HS-27A (cell line): ENCODE measurements around the gene C12orf42.
"Not testable (repeated sequence)": the region's sequence is repeated elsewhere in the genome, so short reads cannot be mapped to it uniquely, and the experiment has no call there.

Source experiments
- DNase-seq: peaks from one replicate; pipeline ENCODE4 v3.0.0-alpha.2; 2012; ENCODE audit warnings: low read depth, missing footprints

C12orf42 gene

GRCh38 chr12:103494734-103495468 is 867 bp downstream of the C12orf42 start:
- DNase-seq = no peak

- DNase-seq = no peak
Measured at GRCh38 chr12:103494051-103494733, 1.6 kb downstream of the C12orf42 start.

- DNase-seq = no peak
Measured at GRCh38 chr12:103493199-103493598, 2.6 kb downstream of the C12orf42 start.

- no peak for DNase-seq
Measured at GRCh38 chr12:103482365-103482764, 13.4 kb downstream of the C12orf42 start.

GRCh38 chr12:103475073-103475472 is 20.7 kb downstream of the C12orf42 start:
- DNase-seq = no peak

- DNase-seq = no peak
Measured at GRCh38 chr12:103470664-103471063, 25.1 kb downstream of the C12orf42 start.

GRCh38 chr12:103469719-103470118 is 26.0 kb downstream of the C12orf42 start:
- no peak for DNase-seq

GRCh38 chr12:103468837-103469236 is 26.9 kb downstream of the C12orf42 start:
- DNase-seq = no peak

- no peak for DNase-seq
Measured at GRCh38 chr12:103462675-103463074, 33.1 kb downstream of the C12orf42 start.

GRCh38 chr12:103457471-103457870 is 38.3 kb downstream of the C12orf42 start:
- DNase-seq = no peak

GRCh38 chr12:103456006-103456405 is 39.8 kb downstream of the C12orf42 start:
- no peak for DNase-seq

- DNase-seq = no peak
Measured at GRCh38 chr12:103455020-103455763, 40.6 kb downstream of the C12orf42 start.

- DNase-seq = no peak
Measured at GRCh38 chr12:103444983-103445382, 50.8 kb downstream of the C12orf42 start.

- DNase-seq = no peak
Measured at GRCh38 chr12:103442822-103443221, 52.9 kb downstream of the C12orf42 start.

- DNase-seq = no peak
Measured at GRCh38 chr12:103442182-103442555, 53.6 kb downstream of the C12orf42 start.

- no peak for DNase-seq
Measured at GRCh38 chr12:103441437-103442181, 54.2 kb downstream of the C12orf42 start.

GRCh38 chr12:103434165-103435105 is 61.3 kb downstream of the C12orf42 start:
- DNase-seq = not testable (repeated sequence)

GRCh38 chr12:103431950-103432349 is 63.8 kb downstream of the C12orf42 start:
- DNase-seq = no peak

GRCh38 chr12:103431387-103431786 is 64.4 kb downstream of the C12orf42 start:
- DNase-seq = no peak

- not testable (repeated sequence) for DNase-seq
Measured at GRCh38 chr12:103425674-103426073, 70.1 kb downstream of the C12orf42 start.
